Heart left ventricle (tissue), 16 donors: Measurements from ENCODE around the gene ACAA2. TPM values are rescaled to one million over a fixed set of nuclear protein-coding genes. Genes with fewer than 3 reads are reported as not detected.
A peak's percentile ranks its signal among the peaks of the same experiment; 100 is the strongest.
"Not testable (repeated sequence)": the region's sequence is repeated elsewhere in the genome, so short reads cannot be mapped to it uniquely, and the experiment has no call there.

Experiments used
- ATAC-seq, 4 donors: fragments of 200-7000 bp; cut with Tn5 transposase; one replicate each; pipeline ENCODE4 v1.9.1; 2020 to 2022; ENCODE audit warnings: moderate library complexity in 4 of 4, mild to moderate bottlenecking in 3 of 4, moderate number of reproducible peaks in 1 of 4
- DNase-seq, 5 donors: peaks; one replicate each; pipeline ENCODE4 v3.0.0-alpha.2; 2020
- H3K27ac ChIP-seq, 12 donors: fragments of 200-600 bp; sonication (generic) in 4 of 12; one replicate each; pipeline versions ENCODE4 v1.5.0 to v1.8.0; 2016 to 2022; ENCODE audit warnings: mild to moderate bottlenecking in 2 of 12
- H3K27me3 ChIP-seq, 9 donors: fragments of 200-600 bp; sonication (generic) in 2 of 9; one replicate each; pipeline versions ENCODE4 v1.5.1 to v1.8.0; 2016 to 2022; ENCODE audit warnings: mild to moderate bottlenecking in 3 of 9
- H3K36me3 ChIP-seq, 9 donors: fragments of 200-600 bp; sonication (generic) in 2 of 9; one replicate each; pipeline versions ENCODE4 v1.5.0 to v1.8.0; 2018 to 2022; ENCODE audit warnings: mild to moderate bottlenecking in 2 of 9
- H3K4me1 ChIP-seq, 12 donors: fragments of 200-600 bp; sonication (generic) in 4 of 12; one replicate each; pipeline versions ENCODE4 v1.5.0 to v1.8.0; 2016 to 2022; ENCODE audit warnings: mild to moderate bottlenecking in 3 of 12
- H3K4me3 ChIP-seq, 12 donors: fragments of 200-600 bp; sonication (generic) in 4 of 12; one replicate each; pipeline versions ENCODE4 v1.5.0 to v1.8.0; 2017 to 2022; ENCODE audit warnings: mild to moderate bottlenecking in 9 of 12, moderate library complexity in 4 of 12
- H3K9me3 ChIP-seq, 12 donors: fragments of 200-600 bp; sonication (generic) in 4 of 12; one replicate each; pipeline versions ENCODE4 v1.5.0 to v1.8.0; 2016 to 2022; ENCODE audit warnings: mild to moderate bottlenecking in 1 of 12
- POLR2A ChIP-seq, 2 donors: fragments of 450-650 bp; IDR thresholded peaks; one replicate each; pipeline ENCODE4 v1.6.1; 2017; ENCODE audit warnings: antibody characterized with exemption in 2 of 2, mild to moderate bottlenecking in 2 of 2, moderate library complexity in 2 of 2
- WGBS, 4 donors: extraction: QIAGEN DNeasy Blood & Tissue Kit in 2 of 4; methylation state at CpG; one replicate each; pipeline versions ENCODE4 v1.1.5 to v1.1.7; 2013 to 2018; 5-methylcytosine and 5-hydroxymethylcytosine counted together
- intact Hi-C, 10 donors: fragments of 100-400 bp; cut with DNase I; formaldehyde crosslinking; loops; one replicate each; pipeline versions ENCODE4 v1.11.1 to v1.14.2; 2022
- polyA plus RNA-seq, 2 donors: library from polyadenylated mRNA; stranded (reverse); fragments of 200-250 nt; gene quantifications; one replicate each; pipeline ENCODE4 v1.2.3, GENCODE V29; 2013
- total RNA-seq, 9 donors: library from RNA; depleted of rRNA in 2 of 9; stranded (reverse); fragments of >200 nt in 2 of 9; fragmentation: NEBNext Ultra II Directional in 3 of 9; extraction: Animal tissue kit (Norgen Biotek cat#: 25700) in 3 of 9; gene quantifications; one replicate each; pipeline versions ENCODE4 v1.1.0 to v1.2.4, GENCODE V29; 2016 to 2023
- TF ChIP-seq, protein P1 (sequence below), 12 donors: fragments of 200-600 bp; sonication (generic) in 4 of 12; IDR thresholded peaks; one replicate each; pipeline versions ENCODE4 v1.5.0 to v1.8.0; 2018 to 2022; ENCODE audit warnings: antibody characterized with exemption in 12 of 12, mild to moderate bottlenecking in 5 of 12
- donor health status: ischemic (EF 13 %, LVEDD 7.1; RV severe dilation, severe dysfunction).
- donor health status: healthy with polysubstance abuse.
- donor health status: DM: no; HTN: yes; CAD: no.
- donor health status: DM: no; HTN: no; CAD: no.
- donor health status: ischemic (EF 25% LVEDD 6.9; RV normal size, moderate dysfunction).
- donor health status: ischemic (EF 25% LVEDD 5.7; RV mildly dilated, moderate dysfunction).
- donor health status: healthy.
- donor health status: DM: yes; HTN: yes; CAD: no.
- donor health status: ischemic (EF 35%, LVEDD 5.7; RV mildly dilated, moderate dysfunction).
- donor health status: nonischemic (EF 11% LVEDD 7.7; RV severe dilation, severe dysfunction).
- donor health status: DM: yes; HTN: yes; CAD: no.
- donor health status: PGD.
- donor health status: ischemic (EF 29% LVEDD 5.4; RV normal size, mild dysfunction).
- donor health status: nonischemic (EF 23%, LVEDD 6.1; RV moderate dilation, normal function).

Gene ACAA2
- total and polyA plus RNA-seq, 11 donors = 129 to 379 (median 221) TPM

DNA sequence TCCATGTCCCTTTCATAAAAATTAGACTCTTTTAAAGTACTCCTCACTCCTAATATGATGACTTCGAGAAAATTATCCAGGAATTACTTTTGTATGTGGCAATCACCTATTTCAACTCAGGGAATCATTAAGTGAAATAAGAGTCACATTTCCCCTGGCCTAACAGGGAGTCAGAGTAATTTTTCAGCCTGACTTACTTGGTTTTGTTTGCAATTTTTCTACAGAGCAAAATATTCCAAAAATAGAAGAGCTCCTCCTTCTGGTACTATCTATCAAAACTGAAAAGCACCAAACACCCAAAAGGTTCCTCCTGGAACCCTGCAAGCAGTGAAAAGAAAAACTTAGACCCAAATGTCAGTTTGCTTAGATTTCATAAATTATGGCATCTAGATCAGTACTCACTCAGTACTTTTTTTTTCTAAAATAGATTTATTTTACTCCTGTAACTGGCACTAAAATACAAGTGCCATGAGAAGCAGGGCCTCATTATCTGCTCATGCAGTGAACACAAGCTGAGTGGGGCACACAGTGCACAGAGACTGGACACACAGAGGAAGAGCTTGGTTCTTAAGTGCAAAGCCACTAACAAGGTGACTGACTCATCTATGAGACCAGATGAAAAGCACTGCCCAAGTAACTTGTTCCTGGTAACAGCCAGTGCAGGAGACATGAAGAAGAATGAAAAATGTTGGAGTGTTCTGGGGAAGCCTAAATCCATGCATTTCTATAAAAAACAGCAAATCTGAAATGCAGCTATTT lies 28.7 kb downstream of the ACAA2 start:
- no peak overlapping the region for H3K4me3 ChIP-seq
- intact Hi-C loops = loop anchor here in 5 of 10 donors (1.0 to 10.0 kb wide), 5 partner anchors 73 to 270 kb away; partner anchors contain the start of gene LIPG (in 1 of the 5)
- ATAC-seq (peak in 2 of 4 donors; percentile 28 to 36), DNase-seq (no peak)
- WGBS, 4 donors = 77 to 89% (median 83%) methylated on average over 1 of the region's 1 CpG
- no peaks in the 10 kb centered on the region for H3K27me3 ChIP-seq
- no peaks in the 10 kb centered on the region for H3K9me3 ChIP-seq
- TF ChIP-seq, protein P1, sequence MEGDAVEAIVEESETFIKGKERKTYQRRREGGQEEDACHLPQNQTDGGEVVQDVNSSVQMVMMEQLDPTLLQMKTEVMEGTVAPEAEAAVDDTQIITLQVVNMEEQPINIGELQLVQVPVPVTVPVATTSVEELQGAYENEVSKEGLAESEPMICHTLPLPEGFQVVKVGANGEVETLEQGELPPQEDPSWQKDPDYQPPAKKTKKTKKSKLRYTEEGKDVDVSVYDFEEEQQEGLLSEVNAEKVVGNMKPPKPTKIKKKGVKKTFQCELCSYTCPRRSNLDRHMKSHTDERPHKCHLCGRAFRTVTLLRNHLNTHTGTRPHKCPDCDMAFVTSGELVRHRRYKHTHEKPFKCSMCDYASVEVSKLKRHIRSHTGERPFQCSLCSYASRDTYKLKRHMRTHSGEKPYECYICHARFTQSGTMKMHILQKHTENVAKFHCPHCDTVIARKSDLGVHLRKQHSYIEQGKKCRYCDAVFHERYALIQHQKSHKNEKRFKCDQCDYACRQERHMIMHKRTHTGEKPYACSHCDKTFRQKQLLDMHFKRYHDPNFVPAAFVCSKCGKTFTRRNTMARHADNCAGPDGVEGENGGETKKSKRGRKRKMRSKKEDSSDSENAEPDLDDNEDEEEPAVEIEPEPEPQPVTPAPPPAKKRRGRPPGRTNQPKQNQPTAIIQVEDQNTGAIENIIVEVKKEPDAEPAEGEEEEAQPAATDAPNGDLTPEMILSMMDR (IDR thresholded peaks at IDR 0.05) = peak in 6 of 12 donors; percentile 12 to 39 (median 26)
- no peak for TF ChIP-seq POLR2A (IDR thresholded peaks at IDR 0.05)
- peaks cover 0 to 97% (median 82%) of the 10 kb centered on the region in 9 donors for H3K36me3 ChIP-seq
- peak overlapping the region in 2 of 12 donors; percentile 35 to 44 for H3K27ac ChIP-seq
- H3K4me1 ChIP-seq = peaks cover 0 to 10% (median 0%) of the 10 kb centered on the region in 12 donors

DNA sequence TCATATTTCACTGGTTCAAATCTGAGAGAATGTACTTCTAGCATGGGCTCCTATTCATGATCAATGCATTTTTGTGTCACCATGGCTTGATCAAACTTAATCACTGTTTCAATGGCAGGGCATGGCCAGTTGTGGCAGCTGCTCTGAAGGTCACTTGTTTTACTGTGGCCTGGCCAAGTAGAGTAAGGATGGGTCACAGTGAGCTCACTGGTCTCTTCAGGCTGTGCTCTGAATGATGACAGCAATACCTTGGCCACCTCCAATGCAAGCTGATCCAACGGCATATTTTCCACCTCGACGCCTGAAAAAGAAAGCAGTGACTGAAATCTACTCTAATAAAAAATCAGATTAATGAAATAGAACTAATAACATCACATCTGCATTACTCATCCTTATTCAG lies 29.7 kb downstream of the ACAA2 start:
- peak overlapping the region in 4 of 12 donors; percentile 12 to 44 (median 28) for H3K27ac ChIP-seq
- 64 to 71% (median 65%) methylated on average over 3 of the region's 3 CpGs for WGBS, 4 donors
- peaks cover 0 to 10% (median 0%) of the 10 kb centered on the region in 12 donors for H3K4me1 ChIP-seq
- not testable (repeated sequence) for H3K9me3 ChIP-seq, H3K4me3 ChIP-seq, H3K27me3 ChIP-seq, DNase-seq
- intact Hi-C loops = loop anchor here in 4 of 10 donors (1.0 to 10.0 kb wide), 4 partner anchors 221 to 269 kb away; partner anchors contain the start of gene LIPG (in 1 of the 4)
- H3K36me3 ChIP-seq = peaks cover 0 to 94% (median 73%) of the 10 kb centered on the region in 9 donors
- ATAC-seq = peak; percentile 81 to 92 (median 91)

DNA sequence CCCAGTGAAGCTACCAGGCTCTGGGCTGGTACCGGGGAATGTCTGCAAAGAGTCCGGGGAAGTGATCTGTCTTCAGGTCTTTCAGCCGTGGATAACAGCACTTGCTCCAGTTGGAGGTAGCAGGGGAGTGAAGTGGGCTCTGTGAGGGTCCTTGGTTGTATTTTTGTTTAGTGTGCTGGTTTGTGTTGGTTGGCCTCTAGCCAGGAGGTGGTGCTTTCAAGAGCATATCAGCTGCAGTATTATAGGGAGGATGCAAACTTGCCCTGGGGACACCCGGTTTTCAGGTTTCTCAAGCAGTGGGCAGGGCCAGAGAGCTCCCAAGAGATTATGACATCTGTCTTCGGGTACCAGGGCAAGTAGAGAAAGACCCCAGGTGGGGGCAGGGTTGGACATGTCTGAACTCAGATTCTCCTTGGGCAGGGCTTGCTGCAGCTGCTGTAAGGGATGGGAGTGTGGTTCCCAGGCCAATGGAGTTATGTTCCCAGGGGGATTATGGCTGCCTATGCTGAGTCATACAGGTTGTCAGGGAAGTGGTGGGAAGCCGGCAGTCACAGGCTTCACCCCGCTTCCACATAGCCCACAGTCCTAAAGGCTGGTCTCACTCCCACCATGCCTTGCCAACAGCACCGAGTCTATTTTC lies 34.4 kb downstream of the ACAA2 start:
- ATAC-seq (no peak), DNase-seq (no peak)
- H3K27ac ChIP-seq = no peak overlapping the region
- no peaks in the 10 kb centered on the region for H3K27me3 ChIP-seq
- peaks cover 0 to 47% (median 37%) of the 10 kb centered on the region in 9 donors for H3K36me3 ChIP-seq
- H3K9me3 ChIP-seq = peaks cover 0 to 23% (median 5%) of the 10 kb centered on the region in 12 donors
- WGBS, 4 donors = 72 to 89% (median 77%) methylated on average over 8 of the region's 8 CpGs
- no peak overlapping the region for H3K4me3 ChIP-seq
- peaks cover 0 to 5% (median 0%) of the 10 kb centered on the region in 12 donors for H3K4me1 ChIP-seq
- intact Hi-C loops = no loop called here
- TF ChIP-seq, protein P1 (IDR thresholded peaks at IDR 0.05) = no peak
- TF ChIP-seq POLR2A (IDR thresholded peaks at IDR 0.05) = no peak

DNA sequence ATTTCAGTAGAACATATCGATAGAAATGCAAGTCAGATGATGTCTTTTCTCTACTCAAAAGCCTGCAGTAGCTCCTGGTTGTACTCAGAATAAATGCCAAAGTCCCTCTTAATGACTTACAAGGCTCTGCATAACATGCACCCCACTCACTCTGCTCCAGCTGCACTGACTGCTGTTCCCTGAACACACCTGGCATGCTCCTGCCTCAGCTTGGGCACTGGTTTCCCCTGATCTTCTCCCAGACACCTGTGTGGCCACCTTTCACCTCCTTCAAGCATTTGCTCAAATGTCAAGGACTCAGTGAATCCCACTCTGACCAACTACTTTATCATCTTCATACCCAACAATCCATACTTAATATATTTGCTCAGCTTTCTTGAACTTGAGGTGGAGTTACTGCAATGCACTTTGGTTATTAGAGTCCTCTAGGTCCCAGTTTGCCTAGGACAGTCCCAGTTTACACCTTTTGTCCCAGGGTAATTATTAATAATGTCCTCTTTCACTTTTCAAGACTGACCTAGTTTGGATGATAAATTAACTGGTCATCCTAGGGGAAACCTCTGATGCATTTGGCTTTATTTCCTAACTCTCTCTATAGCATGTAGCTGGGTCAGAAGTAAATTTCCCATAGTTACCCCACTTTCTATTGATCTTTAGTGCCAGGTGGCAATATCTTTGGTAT lies 44.1 kb downstream of the ACAA2 start:
- no peak for TF ChIP-seq POLR2A (IDR thresholded peaks at IDR 0.05)
- TF ChIP-seq, protein P1 (IDR thresholded peaks at IDR 0.05) = no peak
- no peak for ATAC-seq

More for the DNA sequence above, 44.1 kb downstream of the ACAA2 start:
- no peak overlapping the region for H3K4me3 ChIP-seq
- intact Hi-C loops = loop anchor here in 6 of 10 donors (5.0 to 10.0 kb wide), 6 partner anchors 86 to 257 kb away; partner anchors contain the start of gene LIPG (in 5 of the 6)
- H3K9me3 ChIP-seq = no peaks in the 10 kb centered on the region
- DNase-seq = no peak
- no peaks in the 10 kb centered on the region for H3K36me3 ChIP-seq
- 85 to 100% (median 96%) methylated on average over 1 of the region's 1 CpG for WGBS, 4 donors
- no peaks in the 10 kb centered on the region for H3K27me3 ChIP-seq
- H3K4me1 ChIP-seq = no peaks in the 10 kb centered on the region
- no peak overlapping the region for H3K27ac ChIP-seq
